ENCODE results near the gene POC1A.

DNA sequence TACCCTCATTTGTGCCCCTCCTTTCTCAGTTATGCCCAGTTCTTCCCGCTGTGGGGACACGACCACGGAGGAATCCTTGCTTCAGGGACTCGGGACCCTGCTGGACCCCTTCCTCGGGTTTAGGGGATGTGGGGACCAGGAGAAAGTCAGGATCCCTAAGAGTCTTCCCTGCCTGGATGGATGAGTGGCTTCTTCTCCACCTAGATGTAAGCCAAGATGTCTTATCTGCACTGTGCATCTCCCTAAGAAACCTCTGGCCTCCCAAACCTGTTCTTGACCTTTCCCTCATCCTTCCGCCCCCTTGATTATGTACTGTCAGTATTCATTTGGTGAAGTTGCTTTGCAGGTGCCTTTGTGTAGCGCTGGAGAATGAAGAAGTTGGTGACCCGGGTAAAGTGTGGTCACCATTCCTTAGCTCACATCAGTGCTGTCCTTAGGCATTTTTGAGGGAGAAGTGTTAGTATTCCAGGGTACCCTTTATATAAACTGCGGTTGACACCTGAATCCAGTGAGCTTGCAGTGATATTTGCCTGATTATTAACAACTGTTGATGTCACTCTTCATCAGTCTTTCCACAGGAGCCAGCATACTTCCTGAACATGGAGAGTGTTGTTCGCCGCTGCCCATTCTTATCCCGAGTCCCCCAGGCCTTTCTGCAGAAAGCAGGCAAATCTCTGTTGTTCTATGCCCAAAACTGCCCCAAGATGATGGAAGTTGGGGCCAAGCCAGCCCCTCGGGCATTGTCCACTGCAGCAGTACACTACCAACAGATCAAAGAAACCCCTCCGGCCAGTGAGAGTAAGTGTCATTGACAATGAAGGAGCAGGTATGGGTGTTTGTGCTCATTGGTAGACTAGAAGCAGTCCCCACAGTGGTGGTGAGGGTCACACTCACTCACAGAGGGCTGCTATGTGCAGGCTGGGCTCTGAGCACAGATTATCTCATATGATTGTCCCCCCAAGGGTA is 44.7 kb upstream of the POC1A start:
- TF ChIP-seq RAD21 (IDR thresholded peaks at IDR 0.05; ENCODE audit: low read depth) (no peak), ZBTB7A (IDR thresholded peaks at IDR 0.05; ENCODE audit: low read depth) (no peak), TEAD4 (IDR thresholded peaks at IDR 0.05) (no peak), CREB1 (IDR thresholded peaks at IDR 0.05; ENCODE audit: low read depth) (no peak), CEBPB (IDR thresholded peaks at IDR 0.05) (no peak), EGR1 (IDR thresholded peaks at IDR 0.05) (no peak), EP300 (IDR thresholded peaks at IDR 0.05; ENCODE audit: borderline replicate concordance) (no peak)
- TF ChIP-seq, protein P1, sequence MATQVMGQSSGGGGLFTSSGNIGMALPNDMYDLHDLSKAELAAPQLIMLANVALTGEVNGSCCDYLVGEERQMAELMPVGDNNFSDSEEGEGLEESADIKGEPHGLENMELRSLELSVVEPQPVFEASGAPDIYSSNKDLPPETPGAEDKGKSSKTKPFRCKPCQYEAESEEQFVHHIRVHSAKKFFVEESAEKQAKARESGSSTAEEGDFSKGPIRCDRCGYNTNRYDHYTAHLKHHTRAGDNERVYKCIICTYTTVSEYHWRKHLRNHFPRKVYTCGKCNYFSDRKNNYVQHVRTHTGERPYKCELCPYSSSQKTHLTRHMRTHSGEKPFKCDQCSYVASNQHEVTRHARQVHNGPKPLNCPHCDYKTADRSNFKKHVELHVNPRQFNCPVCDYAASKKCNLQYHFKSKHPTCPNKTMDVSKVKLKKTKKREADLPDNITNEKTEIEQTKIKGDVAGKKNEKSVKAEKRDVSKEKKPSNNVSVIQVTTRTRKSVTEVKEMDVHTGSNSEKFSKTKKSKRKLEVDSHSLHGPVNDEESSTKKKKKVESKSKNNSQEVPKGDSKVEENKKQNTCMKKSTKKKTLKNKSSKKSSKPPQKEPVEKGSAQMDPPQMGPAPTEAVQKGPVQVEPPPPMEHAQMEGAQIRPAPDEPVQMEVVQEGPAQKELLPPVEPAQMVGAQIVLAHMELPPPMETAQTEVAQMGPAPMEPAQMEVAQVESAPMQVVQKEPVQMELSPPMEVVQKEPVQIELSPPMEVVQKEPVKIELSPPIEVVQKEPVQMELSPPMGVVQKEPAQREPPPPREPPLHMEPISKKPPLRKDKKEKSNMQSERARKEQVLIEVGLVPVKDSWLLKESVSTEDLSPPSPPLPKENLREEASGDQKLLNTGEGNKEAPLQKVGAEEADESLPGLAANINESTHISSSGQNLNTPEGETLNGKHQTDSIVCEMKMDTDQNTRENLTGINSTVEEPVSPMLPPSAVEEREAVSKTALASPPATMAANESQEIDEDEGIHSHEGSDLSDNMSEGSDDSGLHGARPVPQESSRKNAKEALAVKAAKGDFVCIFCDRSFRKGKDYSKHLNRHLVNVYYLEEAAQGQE (IDR thresholded peaks at IDR 0.05; ENCODE audit: low read depth), result no peak
- TF ChIP-seq, protein P2, sequence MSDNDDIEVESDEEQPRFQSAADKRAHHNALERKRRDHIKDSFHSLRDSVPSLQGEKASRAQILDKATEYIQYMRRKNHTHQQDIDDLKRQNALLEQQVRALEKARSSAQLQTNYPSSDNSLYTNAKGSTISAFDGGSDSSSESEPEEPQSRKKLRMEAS (IDR thresholded peaks at IDR 0.05), result no peak

Measured in Ishikawa (cell line).